ENCODE results near the gene FGR.

The FGR gene

GRCh38 chr1:27627061-27627460, 7.9 kb downstream of the FGR start:
- TF ChIP-seq, protein P1, sequence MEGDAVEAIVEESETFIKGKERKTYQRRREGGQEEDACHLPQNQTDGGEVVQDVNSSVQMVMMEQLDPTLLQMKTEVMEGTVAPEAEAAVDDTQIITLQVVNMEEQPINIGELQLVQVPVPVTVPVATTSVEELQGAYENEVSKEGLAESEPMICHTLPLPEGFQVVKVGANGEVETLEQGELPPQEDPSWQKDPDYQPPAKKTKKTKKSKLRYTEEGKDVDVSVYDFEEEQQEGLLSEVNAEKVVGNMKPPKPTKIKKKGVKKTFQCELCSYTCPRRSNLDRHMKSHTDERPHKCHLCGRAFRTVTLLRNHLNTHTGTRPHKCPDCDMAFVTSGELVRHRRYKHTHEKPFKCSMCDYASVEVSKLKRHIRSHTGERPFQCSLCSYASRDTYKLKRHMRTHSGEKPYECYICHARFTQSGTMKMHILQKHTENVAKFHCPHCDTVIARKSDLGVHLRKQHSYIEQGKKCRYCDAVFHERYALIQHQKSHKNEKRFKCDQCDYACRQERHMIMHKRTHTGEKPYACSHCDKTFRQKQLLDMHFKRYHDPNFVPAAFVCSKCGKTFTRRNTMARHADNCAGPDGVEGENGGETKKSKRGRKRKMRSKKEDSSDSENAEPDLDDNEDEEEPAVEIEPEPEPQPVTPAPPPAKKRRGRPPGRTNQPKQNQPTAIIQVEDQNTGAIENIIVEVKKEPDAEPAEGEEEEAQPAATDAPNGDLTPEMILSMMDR (IDR thresholded peaks at IDR 0.05; ENCODE audit: low read depth, low read length) = no peak
- no peak overlapping the region for H3K4me3 ChIP-seq (replicated peaks in 1 of 2; ENCODE audit: low read depth in 2 of 2, low read length in 2 of 2)
- no peak for DNase-seq (ENCODE audit: low read depth in 2 of 2)

- TF ChIP-seq, protein P1 (IDR thresholded peaks at IDR 0.05; ENCODE audit: low read depth, low read length) = no peak
- DNase-seq (ENCODE audit: low read depth in 2 of 2) = no peak
- H3K4me3 ChIP-seq (replicated peaks in 1 of 2; ENCODE audit: low read depth in 2 of 2, low read length in 2 of 2) = no peak overlapping the region
Measured at GRCh38 chr1:27626031-27626935, 8.7 kb downstream of the FGR start.

- TF ChIP-seq, protein P1 (IDR thresholded peaks at IDR 0.05; ENCODE audit: low read depth, low read length) = no peak
- H3K4me3 ChIP-seq (replicated peaks in 1 of 2; ENCODE audit: low read depth in 2 of 2, low read length in 2 of 2) = no peak overlapping the region
- no peak for DNase-seq (ENCODE audit: low read depth in 2 of 2)
Measured at GRCh38 chr1:27624467-27625178, 10.4 kb downstream of the FGR start.

- H3K4me3 ChIP-seq (replicated peaks in 1 of 2; ENCODE audit: low read depth in 2 of 2, low read length in 2 of 2) = no peak overlapping the region
- TF ChIP-seq, protein P1 (IDR thresholded peaks at IDR 0.05; ENCODE audit: low read depth, low read length) = no peak
- no peak for DNase-seq (ENCODE audit: low read depth in 2 of 2)
Measured at GRCh38 chr1:27623327-27624212, 11.4 kb downstream of the FGR start.

- DNase-seq (ENCODE audit: low read depth in 2 of 2) = no peak
- no peak overlapping the region for H3K4me3 ChIP-seq (replicated peaks in 1 of 2; ENCODE audit: low read depth in 2 of 2, low read length in 2 of 2)
- TF ChIP-seq, protein P1 (IDR thresholded peaks at IDR 0.05; ENCODE audit: low read depth, low read length) = no peak
Measured at GRCh38 chr1:27622828-27623227, 12.2 kb downstream of the FGR start.

All from cardiac fibroblast (primary cell).